Stimulated activated CD8-positive, alpha-beta memory T cell treated with anti-CD3 and anti-CD28 coated beads, Interleukin-7, amount 100 ng/mL, for 4 hours (primary cell): ENCODE results near the gene LENG8.
"Not testable (repeated sequence)": the region's sequence is repeated elsewhere in the genome, so short reads cannot be mapped to it uniquely, and the experiment has no call there.

Experiments
- DNase-seq, 2 donors: peaks; one replicate each; pipeline ENCODE4 v3.0.0-alpha.2; 2020; ENCODE audit warnings: low read depth in 2 of 2

The LENG8 gene

DNA sequence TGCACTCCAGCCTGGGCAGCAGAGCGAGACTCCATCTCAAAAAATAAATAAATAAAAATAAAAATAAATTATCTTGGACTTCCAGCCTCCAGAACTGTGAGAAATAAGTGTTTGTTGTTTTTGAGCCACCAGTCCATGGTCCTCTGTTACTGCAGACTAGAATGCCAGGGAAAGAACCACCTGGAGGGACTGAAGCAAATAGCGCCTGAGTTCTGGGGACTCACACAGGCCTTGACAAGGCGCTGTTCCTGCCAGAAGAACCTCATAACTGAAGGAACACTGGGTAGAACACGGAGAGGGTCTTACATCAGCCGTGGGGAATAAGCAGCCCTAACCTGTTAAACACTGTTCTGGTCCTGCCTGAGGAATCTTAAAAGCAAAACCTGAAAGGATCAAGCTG, 8.4 kb upstream of the LENG8 start:
- no peak for DNase-seq

DNA sequence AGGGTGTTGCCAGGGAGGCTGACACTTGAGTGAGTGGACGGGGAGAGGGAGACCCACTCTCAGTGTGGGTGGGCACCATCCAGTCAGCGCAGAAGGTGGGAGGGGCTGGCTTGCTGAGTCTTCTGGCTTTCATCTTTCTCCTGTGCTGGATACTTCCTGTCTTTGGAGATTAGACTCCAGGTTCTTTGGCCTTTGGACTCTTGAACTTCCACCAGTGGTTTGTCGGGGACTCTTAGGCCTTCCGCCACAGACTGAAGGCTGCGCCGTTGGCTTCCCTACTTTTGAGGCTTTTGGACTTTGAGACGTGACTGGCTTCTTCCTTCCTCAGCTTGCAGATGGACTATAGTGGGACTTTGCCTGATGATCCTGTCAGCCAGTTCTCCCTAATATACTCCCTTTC, 4.3 kb upstream of the LENG8 start:
- DNase-seq: no peak

DNA sequence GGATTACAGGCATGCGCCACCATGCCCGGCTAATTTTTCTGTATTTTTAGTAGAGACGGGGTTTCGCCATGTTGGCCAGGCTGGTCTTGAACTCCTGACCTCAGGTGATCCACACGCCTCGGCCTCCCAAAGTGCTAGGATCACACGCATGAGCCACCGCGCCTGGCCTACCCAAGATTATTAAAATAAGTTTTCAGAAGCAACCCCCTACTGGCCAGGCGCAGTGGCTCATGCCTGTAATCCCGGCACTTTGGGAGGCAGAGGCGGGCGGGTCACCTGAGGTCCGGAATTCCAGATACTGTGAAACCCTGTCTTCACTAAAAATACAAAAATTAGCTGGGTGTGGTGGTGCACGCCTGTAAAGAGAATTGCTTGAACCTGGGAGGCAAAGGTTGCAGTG, 2.6 kb upstream of the LENG8 start:
- not testable (repeated sequence) for DNase-seq

DNA sequence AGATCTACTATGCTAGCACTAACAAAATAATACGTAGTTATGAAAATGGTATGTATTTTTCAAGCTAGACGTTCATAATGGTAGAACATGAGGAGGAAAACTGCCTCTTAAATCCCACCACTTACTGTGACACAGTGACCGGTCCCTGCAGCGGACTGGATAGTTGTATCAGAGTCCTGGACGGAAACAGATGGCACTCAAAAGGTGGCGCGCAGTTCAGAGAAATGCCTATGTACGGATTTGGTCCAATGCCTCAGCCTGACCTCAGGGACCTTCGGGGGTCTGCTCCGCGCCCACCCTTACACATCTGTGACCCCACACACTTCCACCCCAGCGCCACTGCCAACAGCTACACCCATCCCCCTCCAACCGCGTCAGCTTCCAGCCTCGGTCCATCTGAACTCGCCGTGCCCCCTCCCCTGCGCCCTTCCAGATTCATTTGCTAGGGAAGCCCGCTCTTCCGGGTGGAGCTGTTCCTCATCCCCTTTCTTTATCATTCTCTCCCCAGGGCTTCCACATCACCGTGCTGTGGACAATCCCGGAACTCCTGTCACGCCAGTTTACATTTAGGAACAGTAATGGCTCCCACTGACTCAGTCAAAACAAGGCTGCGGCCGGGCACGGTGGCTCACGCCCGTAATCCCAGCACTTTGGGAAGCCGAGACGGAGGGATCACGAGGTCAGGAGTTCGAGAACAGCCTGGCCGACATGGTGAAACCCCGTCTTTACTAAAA, 792 bp upstream of the LENG8 start:
- DNase-seq: no peak

DNA sequence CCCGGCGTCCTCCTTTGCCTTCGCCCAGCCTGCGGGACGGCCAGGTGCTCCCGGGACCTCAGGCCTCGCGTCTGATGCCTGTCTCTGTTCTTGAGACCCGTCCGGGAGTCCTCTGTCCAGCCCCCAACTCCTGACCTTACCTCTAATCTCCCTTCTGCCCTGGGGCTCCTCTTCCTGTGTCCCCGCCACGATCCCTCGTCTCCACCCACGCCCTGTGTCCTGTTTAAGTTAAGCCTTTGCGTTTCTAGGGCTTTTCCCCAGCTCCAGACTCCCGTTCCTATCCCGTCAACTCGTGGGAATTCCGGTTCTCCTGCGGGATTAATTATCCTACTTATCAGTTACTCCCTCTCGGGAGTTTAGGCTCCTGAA, 686 bp downstream of the LENG8 start:
- DNase-seq: no peak

DNA sequence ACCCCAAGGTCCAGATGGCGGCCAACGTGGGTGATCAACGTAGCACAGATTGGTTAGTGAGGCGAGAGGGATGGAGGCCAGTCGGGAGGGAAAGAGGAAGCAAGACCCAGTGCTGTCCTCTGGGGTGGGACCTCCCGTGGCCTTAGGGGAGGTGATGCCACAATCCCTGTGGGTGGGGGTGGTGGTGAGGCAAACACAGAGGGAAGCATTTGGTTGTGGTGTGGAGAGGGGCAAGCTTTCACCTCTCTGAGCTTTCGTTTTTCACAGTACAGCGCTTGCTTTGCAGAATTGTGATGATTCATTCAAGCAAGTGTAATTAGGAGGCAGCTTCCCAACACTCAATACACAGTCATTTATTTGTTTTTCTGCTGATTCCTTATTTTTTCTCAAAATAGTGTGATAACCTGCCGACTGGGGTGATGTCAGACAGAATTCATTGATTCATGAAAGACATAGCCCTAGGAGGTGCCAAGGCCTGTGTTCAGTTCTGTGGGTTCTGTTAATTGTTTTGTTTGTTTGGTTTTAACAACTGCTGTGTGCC, 2.4 kb downstream of the LENG8 start:
- DNase-seq: no peak

DNA sequence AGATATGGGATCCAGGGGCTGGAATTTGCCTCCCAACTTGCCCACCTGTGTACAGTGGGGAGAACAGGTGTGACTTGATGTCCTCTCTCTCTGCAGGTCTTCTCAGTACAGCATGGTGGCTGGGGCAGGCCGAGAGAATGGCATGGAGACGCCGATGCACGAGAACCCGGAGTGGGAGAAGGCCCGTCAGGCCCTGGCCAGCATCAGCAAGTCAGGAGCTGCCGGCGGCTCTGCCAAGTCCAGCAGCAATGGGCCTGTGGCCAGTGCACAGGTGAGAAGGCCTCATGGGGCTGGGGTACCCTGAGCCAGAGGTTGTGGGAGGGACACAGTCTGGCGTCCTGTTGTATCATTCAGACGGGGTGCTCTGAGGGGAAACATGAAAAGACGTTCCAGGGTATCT, 3.0 kb downstream of the LENG8 start:
- DNase-seq: no peak

DNA sequence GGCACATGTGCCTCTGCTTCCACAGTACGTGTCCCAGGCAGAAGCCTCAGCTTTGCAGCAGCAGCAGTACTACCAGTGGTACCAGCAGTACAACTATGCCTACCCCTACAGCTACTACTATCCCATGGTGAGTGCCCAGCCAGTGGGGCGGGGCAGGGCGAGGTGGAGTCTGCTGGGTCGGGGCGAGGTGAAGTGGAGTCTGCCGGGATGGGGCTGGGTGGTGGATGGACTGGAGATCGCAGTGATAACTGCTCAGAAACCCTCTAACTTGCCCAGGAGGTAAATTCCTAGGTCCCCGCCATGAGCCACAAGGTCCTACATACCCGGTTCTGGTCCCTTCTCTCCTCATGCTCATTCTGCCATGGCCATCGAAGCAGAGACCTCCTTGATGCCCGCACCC, 3.6 kb downstream of the LENG8 start:
- DNase-seq: no peak

DNA sequence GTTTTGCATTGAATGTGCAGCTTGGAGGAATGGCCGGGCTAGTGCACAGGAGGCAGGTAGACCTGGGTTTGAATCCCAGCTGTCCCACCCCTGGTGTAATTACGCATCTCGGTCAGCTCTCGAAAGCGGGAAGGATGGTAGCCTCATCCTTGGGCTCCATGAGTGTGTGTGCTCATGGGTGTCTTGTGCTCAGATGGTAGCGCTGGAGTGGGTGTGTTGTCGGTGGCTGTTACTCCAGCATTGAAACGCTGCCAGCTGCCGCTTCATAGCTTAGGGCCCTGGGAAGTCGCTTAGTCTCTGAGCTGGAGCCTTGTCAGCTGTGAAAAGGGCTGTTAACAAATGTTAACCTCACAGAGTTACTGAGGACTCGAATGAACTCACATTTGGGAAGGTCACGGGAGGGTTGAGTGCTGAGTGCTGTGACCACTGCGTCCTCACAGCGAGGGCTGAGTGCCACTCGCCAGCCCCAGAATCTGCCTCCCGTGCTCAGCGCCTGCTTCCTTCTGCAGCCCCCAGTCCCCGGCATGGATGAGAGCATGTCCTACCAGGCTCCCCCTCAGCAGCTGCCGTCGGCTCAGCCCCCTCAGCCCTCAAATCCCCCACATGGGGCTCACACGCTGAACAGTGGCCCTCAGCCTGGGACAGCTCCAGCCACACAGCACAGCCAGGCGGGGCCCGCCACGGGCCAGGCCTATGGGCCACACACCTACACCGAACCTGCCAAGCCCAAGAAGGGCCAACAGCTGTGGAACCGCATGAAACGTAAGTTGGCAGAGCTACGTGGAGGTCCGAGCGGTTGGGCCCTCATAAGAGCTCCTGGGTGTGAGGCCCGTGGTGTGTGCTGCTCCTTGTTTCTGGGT, 5.2 kb downstream of the LENG8 start:
- no peak for DNase-seq

DNA sequence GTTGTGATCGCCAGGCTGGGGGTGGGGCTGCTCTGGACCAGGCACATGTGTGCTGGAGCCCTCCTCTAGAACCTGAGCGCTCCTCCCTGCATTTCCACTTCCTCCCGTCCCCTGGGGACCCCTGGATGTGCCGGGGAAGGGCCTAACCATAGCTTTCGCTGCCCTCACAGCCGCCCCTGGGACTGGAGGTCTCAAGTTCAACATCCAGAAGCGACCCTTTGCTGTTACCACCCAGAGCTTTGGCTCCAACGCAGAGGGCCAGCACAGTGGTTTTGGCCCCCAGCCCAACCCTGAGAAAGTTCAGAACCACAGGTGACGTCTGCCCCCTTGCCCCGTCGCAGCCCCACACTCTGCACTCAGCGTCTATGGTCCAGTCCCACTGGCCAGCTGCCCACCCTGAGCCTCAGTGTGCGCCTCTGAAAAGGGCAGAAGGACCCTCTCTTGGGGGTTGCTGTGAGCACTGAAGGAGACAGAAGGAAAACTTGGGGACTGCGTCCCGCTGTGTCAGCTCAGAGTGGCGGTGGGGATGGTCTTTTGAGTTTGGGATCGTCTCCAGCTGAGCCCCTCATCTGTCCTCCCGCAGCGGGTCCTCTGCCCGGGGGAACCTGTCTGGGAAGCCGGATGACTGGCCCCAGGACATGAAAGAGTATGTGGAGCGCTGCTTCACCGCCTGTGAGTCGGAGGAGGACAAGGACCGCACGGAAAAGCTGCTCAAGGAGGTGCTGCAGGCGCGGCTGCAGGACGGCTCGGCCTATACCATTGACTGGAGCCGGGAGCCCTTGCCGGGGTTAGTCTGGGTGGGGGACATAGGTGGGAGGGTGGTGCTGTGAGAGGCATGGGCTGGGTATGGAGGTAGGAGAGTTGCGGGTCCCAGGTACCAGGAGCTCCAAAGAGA, 6.0 kb downstream of the LENG8 start:
- no peak for DNase-seq

DNA sequence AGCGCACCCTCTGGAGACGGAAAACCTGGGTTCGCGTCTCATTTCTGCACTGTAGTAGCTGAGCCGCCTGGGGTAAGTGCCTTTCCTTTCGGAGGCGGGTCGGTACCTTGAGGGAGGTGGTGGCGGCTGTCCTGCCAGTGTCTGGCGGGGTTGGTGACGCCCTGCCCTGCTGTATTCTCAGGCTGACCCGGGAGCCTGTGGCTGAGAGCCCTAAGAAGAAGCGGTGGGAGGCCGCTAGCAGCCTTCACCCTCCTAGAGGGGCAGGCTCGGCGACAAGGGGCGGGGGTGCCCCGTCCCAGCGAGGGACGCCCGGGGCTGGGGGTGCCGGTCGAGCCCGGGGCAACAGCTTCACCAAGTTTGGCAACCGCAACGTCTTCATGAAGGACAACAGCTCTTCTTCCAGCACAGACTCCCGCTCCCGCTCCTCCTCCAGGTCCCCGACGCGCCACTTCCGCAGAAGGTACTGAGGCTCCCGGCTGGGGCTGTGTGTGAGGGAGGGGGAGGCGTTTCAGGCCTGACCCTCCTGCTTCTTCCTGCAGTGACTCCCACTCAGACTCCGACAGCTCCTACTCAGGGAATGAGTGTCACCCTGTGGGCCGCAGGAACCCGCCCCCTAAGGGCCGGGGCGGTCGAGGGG, 6.9 kb downstream of the LENG8 start:
- no peak for DNase-seq

DNA sequence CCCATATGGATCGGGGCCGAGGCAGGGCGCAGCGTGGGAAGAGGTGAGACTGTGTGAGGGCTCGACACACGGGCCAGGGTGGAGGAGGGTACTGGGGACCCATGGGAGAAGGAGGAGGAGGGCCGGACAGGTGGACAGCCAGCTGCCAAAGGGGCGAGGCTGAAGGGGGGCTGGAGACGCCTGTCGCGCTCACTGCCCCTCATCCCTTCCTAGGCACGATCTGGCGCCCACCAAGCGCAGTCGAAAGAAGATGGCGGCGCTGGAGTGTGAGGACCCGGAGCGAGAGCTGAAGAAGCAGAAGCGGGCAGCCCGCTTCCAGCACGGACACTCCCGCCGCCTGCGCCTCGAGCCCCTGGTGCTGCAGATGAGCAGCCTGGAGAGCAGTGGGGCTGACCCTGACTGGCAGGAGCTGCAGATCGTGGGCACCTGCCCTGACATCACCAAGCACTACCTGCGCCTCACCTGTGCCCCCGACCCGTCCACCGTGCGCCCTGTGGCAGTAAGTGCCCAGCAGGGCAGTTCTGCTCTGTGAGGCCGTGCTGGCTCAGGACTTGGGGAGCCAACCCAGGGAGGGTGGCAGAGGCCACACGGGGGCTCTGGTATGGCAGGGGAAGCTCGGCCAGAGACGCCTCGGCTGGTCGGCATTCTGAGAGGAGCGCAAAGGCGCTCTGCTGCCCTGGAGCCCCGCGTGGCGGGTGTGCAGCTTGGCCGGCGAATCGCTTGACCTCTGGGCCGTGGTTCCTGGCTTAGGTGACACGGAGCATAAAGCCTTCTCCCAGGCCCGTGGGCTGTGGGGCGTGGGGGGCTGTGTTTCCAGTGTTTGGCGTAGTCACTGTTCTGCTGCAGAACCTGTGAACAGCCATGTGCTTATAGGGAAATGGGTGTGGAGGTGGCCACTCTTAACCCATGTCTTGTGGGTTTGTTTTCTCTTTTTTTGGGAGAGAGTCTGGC, 7.7 kb downstream of the LENG8 start:
- DNase-seq: no peak

DNA sequence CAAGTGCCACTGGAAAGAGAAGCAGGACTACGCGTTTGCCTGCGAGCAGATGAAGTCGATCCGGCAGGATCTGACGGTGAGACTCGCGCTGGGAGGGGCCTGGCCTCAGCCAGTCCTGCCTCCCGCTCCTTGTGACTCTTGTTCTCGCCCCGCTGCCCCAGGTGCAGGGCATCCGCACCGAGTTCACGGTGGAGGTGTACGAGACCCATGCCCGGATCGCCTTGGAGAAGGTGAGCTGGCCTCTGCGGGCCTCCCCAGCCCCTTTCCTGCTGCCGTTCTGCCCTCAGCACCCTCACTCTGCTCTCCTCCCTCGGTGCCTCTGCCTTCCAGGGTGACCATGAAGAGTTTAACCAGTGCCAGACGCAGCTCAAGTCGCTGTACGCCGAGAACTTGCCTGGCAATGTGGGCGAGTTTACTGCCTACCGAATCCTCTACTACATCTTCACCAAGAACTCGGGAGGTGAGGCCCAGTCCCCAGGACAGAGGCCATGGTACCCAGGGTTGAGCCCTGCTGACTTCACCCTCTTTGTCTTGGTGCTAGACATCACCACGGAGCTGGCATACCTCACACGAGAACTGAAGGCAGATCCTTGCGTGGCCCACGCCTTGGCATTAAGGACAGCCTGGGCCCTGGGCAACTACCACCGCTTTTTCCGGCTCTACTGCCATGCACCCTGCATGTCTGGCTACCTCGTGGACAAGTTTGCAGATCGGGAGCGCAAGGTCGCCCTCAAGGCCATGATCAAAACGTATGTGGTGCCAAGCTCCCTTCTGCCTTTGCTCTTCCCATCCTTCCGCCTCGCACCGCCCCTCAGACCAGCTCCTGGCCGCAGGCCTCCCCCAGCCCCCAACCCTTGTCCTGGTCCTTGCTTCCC, 9.0 kb downstream of the LENG8 start:
- no peak for DNase-seq

DNA sequence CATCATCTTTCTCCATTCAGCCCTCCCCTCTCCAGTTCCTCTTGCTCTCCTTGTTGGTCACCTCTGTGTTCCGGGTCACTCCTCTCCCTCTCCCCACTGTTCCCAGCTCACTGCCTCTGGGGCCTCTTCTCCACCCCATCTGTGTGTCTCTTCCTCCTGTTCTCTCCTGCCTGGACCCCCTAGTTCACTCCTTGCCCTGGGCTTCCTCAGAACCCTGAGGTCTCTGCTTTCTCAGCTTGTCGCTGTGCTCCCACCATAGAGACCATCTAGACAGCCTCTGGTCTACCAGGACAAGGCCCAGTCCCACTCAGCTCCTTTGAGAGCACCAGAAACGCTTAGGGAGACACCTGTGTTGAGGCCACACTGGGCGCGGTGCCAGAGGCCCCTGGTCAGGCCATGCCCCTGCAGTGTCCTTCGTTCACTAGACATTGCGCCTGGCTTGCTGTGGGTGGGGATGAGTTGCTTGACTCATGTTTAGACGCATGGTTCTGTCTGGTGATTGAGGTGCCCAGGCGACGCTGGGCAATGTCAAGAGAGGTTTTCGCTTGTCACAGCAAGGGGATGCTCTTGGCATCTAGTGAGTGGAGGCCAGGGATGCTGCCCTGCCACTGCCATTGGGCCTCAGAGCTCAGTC, 9.8 kb downstream of the LENG8 start:
- no peak for DNase-seq

DNA sequence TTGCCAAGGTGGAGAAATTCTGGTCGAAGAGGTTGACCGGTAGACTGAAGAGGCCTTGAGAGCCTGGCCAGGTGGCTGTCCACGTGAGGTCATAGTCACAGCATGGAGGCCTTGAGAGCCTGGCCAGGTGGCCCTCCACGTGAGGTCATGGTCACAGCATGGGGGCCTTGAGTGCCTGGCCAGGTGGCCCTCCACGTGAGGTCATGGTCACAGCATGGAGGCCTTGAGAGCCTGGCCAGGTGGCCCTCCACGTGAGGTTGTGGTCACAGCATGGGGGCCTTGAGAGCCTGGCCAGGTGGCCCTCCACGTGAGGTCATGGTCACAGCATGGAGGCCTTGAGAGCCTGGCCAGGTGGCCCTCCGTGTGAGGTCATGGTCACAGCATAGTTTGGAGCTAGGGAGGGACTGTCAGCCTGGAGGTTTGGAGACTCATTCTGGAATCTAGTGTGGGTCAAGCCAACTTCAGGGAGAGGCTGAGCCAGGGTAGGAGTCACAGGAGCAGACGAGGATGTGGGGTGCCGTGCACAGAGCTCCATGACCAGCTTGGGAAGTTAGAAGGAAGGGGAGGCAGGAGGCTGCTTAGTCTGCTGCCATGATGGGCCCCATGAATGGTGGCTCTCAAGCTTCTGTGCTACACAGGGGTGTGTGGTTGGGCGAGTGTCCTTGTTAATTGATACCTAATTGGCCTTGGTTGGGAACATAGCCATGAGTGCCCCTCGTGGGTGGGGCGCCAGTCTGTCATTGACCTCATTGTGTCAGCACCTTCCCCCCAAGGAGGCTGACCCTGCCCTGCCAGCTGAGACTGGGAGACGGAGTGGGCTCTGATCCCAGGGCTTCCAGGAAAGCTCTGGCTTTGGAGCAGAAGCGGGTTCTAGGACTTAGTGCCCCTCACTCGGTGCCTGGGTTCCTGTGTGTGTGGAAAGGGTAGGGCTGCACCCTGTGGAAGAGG, 10.6 kb downstream of the LENG8 start:
- DNase-seq: no peak

DNA sequence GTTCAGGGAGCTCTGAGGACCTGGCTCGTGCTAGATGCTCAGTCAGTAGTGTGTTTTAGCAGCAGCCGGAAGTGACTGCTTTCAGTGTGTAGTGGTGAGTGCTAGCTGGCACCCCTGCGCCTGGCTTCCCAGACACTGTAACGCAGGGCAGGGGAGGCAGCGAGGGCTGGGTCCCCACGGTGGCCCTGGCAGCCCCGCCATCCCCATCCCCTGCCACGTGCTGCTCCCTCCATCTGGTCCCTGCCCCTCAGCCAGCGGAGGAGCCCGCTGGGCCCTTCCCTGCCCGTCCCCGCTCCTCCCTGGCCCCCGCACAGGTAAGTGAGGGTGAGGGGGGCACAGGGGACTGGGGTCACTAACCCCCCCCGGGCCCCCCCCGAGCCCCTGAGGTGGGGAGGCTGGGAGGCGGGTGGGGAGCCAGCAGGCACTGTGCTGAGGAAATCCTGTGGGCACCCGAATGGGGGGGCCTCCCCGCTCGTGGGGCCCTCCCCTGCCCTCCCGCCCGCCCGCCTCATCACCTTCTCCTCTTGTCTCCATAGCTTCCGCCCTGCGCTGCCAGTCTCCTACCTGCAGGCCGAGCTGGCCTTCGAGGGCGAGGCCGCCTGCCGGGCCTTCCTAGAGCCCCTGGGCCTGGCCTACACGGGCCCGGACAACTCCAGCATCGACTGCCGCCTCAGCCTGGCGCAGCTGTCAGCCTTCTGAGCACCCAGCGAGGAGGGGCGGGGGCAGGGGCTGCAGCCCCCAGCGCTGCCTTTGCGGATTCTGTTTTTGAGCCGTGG, 11.4 kb downstream of the LENG8 start:
- DNase-seq: no peak

DNA sequence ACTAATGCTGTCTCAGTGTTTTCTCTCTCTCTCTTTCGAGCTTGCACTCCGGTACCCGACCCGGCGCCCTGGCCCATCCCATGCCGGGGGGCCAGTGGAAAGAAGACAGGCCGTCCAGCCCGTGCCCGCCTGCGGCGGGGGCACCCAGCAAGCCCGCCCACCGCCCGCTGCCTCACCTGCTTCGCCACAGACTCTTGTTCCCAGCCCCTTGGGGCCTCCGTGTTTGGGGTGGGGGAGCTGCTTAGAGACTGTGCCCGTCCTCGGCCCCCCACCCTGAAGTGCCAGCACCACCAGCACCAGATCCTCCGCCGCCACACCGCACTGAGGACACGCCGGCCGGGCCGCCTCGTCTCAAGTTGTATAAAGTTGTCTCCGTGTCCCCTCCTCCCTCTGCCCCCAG, 12.2 kb downstream of the LENG8 start:
- DNase-seq: no peak
